ENCODE measurements around the gene GLCE. TPM values are rescaled to one million over a fixed set of nuclear protein-coding genes. Genes with fewer than 3 reads are reported as not detected.
"Not testable (repeated sequence)": the region's sequence is repeated elsewhere in the genome, so short reads cannot be mapped to it uniquely, and the experiment has no call there.

GLCE gene
- polyA plus RNA-seq, 4 donors: 35.7 to 49.5 (median 45.4) TPM

DNA sequence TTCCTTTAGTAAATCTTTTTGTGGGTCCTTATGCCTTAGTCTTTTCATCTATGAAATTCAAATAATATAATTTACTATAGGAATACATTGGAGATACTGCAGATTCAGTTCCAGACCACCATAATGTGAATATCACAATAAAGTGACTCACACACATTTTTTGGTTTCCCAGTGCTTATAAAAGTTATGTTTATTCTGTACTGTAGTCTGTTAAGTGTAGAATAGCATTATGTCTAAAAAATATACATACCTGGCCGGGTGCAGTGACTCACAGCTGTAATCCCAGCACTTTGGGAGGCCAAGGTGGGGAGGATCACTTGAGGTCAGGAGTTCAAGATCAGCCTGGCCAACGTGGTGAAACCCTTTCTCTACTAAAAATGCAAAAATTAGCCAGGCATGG lies 84.4 kb downstream of the GLCE start:
- no peak for DNase-seq (ENCODE audit: low read depth in 4 of 4, low spot score in 3 of 4)

DNA sequence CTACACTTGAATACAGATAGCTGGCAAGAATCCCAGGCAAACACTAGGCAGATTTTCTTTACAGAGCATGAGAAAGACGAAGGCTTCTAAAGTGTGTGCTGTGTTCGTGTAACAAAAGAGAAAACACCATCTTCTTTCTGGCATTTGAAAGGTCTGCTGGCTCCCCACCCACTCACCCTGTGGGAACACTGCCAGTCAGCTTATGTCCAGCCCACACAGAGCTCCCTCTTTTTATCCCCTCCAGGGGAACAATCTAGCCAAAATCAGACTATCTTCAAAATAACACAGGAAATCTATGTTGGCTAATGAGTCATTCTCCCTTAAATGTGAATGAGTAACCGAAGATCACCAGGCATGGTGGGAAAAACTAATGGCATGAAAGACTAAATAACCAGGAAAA lies 92.7 kb downstream of the GLCE start:
- no peak for DNase-seq (ENCODE audit: low read depth in 4 of 4, low spot score in 3 of 4)

DNA sequence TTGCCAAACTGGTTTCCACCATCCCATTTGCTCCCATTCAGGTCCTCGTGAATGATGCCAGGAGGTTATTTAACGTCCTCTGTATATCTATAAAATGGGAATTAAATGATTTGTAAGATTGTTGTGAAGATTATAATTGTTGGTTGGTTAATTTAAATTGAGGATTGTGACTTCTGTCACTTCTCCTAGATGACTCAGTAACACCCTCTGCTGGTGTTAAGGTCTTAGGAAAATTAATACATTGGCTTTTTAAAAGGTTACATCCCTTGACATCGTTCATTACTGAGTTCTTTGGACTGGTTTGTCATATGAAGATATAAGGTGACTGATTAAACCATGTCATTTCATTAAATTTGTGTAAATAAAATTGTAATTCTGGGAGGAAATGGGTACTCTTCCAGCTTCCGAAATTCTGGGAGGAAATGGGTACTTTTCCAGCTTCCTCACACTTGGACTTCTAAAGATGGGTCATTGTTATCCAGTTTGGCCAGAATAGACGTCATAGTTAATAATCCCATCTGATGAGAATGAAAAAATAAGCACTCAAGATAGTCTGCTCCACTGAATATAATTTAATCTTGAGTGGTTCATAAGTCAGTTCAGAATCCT lies 105.0 kb downstream of the GLCE start:
- DNase-seq (ENCODE audit: low read depth in 4 of 4, low spot score in 3 of 4): no peak

GRCh38 chr15:69271217-69271616 lies 110.8 kb downstream of the GLCE start:
- no peak for DNase-seq (ENCODE audit: low read depth in 4 of 4, low spot score in 3 of 4)

- no peak for DNase-seq (ENCODE audit: low read depth in 4 of 4, low spot score in 3 of 4)
These were observed 111.7 kb downstream of the GLCE start for GRCh38 chr15:69272139-69272538.

DNA sequence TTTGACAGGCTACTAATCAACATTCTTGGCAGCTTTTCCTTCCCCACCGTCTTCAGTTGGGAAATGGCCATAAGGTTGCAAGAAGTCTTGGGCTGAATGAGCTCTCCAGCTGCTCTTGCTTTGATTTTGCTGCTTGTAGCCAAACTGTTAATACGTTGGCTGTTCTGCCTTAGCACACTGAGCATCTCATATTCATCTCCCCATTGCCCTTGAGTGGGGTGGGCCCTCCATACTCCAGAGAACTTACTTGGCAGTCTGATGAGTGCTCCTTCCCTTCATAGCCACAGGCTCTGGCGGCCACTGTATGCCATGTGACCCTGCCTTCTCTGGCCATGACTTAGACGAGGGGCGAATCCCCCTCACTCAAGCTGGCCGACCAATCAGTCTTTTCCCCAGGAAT lies 112.5 kb downstream of the GLCE start:
- no peak for DNase-seq (ENCODE audit: low read depth in 4 of 4, low spot score in 3 of 4)

- DNase-seq (ENCODE audit: low read depth in 4 of 4, low spot score in 3 of 4): no peak
These were observed 114.7 kb downstream of the GLCE start for GRCh38 chr15:69275074-69275670.

DNA sequence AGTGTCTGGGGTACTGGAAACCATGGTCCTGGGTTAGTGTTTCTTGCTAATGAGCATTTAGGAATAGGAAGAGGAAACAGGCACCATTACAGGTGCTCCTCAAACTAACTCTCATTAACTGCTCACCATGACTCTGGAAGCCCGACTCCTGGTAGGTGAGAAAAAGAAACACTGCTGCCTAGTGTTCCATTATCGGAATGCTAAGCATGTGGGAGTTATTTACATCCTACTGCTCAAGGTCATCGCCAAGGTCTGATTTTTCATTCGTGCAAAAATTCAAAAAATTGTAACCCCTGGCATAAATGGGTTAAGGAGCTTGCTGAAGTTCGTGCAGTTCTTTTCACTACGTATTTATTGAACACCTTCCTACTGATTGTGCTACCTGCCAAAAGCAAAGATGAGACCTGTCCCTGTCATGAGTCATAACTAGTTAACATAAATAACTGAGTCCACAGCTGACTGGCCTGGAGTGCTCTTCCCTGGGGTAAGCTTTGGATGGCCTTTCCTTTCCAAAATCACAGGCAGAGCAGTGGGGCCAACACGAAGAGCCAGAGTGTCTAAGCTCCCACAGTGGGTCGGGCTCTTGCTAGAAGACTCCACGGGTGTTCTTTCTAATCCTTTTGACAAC lies 115.6 kb downstream of the GLCE start:
- DNase-seq (ENCODE audit: low read depth in 4 of 4, low spot score in 3 of 4): no peak

DNA sequence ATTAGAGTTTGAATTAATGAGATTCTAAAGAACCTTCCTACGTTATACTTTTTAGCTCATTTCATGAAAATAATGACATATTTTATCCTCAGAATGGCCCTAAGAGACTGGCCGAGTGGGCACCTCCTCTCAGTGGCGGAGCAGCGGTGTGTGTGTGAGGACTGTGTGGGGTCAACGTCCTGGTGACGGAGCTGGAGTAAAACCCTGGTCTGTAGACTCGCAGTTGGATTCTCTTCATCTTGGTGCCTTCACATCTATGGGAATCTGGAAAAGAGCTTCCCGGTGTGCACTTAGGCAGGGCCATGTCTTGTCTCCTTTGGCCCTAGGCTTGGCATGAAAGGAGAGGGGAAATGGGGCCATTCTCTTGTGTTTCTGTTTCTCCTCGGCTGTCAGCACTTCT lies 116.9 kb downstream of the GLCE start:
- DNase-seq (ENCODE audit: low read depth in 4 of 4, low spot score in 3 of 4): no peak

GRCh38 chr15:69279636-69280035 lies 119.2 kb downstream of the GLCE start:
- no peak for DNase-seq (ENCODE audit: low read depth in 4 of 4, low spot score in 3 of 4)

GRCh38 chr15:69280783-69281182 lies 120.3 kb downstream of the GLCE start:
- no peak for DNase-seq (ENCODE audit: low read depth in 4 of 4, low spot score in 3 of 4)

DNA sequence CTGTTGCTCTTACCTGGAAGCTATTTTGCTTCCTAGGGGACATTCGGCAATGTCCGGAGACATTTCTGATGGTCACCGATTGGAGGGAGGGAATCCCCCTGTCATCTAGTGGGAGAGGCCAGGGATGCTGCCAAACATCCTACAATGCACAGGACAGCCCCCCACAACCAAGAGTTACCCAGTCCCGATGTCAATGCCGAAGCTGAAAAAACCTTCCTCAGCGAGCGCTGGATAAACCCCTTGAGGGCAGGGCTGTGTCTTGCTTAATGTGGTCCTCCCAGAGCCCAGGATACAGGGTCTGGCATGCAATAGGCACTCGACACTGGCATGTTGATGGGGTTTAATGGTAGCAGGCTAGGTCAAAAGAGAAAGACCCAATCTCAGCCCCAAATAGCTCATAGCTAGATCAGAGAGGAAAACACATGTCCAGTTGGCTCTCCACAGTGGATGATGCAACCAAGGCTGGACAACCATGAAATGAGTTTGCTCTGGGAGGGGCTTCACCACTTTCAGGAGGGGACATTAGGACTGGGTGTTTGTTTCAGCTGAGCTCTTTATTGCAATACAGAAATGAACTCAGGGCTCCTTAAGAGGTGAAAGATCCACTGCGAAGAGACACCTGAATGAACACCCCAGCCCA lies 121.8 kb downstream of the GLCE start:
- DNase-seq (ENCODE audit: low read depth in 4 of 4, low spot score in 3 of 4): no peak

DNA sequence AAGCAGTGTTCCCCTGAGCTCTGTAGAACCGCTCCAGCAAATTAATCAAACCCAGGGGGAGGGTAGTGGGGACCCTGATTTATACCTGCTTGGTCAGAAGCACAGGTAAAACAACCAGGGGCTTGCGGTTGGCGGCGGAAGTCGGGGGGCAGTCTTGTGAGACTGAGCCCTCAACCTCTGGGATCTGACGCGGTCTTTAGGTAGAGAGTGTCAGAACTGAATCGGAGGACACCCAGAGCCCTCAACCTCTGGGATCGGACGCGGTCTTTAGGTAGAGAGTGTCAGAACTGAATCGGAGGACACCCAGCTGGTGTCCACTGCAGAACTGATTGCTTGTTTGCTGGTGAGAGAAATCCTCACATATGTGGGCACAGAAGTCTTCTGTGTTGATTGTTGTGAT lies 125.4 kb downstream of the GLCE start:
- no peak for DNase-seq (ENCODE audit: low read depth in 4 of 4, low spot score in 3 of 4)

DNA sequence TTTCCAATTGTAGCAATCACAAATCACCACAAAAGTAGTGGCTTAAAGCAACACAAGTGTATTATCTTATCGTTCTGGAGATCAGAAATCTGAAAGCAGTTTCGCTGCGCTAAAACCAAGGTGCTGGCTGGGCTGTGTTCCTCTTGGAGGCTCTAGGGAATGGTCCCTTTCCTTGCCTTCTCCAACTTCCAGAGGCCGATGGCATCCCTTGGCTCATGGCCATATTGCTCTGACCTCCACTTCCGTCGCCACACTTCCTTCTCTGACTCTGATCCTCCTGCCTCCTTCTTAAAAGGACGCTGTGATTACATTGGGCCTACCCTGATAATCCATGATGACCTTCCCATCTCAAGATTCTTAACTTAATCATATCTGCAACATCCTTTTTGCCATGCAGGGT lies 127.6 kb downstream of the GLCE start:
- DNase-seq (ENCODE audit: low read depth in 4 of 4, low spot score in 3 of 4): no peak

GRCh38 chr15:69288531-69289341 lies 128.3 kb downstream of the GLCE start:
- no peak for DNase-seq (ENCODE audit: low read depth in 4 of 4, low spot score in 3 of 4)

GRCh38 chr15:69289342-69290146 lies 129.1 kb downstream of the GLCE start:
- no peak for DNase-seq (ENCODE audit: low read depth in 4 of 4, low spot score in 3 of 4)

DNA sequence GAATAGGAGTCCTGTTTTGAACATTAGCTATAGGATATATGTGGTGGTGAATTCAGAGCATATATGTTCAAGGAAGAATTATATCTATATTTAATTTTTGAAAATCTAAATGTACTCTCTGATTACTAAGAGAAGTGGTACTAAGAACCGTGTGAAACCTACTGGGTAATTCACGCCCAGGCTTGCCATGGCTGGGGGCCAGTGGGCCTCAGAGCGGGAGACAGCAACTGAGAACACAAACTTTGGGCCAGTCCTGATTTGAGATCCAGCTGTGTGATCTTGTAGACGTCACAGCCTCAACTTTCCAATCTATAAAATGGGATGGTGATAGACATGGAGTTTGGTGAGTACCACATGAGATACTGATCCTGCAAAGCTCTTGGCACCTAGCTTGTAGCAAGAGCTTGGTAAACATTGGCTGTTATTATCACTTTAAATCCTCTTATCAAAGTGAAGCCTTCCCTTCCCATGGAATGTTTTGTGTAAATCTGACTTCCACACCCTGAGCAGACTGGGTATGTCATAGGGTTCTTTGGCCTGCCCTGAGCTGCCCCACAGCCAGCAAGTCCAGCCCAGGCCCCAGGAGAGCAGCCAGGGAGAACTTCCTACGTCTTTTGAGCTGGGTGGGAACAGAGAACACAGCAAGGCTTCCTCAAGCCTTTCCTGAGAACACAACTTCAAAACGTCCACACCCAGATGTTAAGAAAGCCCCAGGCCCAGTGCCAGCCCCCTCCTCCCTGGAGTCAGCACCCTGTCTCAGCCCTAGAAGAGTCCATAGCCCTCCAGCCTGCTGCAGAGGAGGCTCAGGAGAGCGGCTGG lies 130.1 kb downstream of the GLCE start:
- no peak for DNase-seq (ENCODE audit: low read depth in 4 of 4, low spot score in 3 of 4)

DNA sequence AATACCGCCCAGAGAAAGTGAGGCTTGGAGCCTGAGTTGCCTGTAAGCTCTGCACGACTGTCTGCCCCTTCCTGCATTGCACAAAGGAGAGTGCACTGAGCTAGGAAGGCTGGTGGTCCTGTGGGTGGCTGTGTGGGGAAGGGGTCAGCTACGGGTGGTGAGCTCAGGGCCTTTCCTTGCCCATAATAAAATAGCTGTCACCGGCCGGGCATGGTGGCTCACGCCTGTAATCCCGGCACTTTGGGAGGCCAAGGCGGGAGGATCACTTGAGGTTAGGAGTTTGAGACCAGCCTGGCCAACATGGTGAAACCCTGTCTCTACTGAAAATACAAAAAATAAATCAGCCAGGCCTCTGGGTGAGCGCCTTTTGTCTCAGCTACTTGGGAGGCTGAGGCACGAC lies 131.2 kb downstream of the GLCE start:
- not testable (repeated sequence) for DNase-seq (ENCODE audit: low read depth in 4 of 4, low spot score in 3 of 4)

DNA sequence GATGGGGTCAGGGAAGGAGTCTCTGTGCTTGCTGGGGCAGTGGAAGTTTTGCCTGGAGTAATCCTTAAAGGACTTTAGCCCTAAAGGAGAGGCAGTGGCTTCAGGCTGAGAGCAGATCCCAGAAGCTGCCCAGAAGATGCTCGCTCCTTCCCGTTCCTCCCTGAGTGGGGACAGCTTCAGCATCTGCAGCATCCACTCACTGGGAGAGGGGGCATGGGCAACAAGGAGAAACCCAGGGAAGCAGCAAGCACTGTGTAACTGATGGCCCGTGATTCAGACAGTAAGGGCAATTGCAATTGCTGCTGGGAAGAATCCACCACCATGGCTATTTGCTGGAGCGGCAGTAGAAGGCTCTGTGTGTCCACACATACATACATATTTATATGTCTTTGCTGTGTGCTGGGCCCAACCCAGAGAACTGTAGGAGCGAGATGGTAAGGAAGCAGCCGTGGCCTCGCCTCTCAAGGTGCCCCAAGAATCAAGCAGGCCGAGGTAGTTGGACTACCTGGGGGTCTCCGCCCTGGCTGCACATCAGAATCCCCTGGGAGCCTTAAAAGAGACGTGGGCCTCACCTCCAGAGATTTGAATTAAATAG lies 132.5 kb downstream of the GLCE start:
- DNase-seq (ENCODE audit: low read depth in 4 of 4, low spot score in 3 of 4): no peak

All from left renal pelvis (tissue), 4 donors.